ENCODE results near the gene ATP10A. TPM values are rescaled to one million over a fixed set of nuclear protein-coding genes. Genes with fewer than 3 reads are reported as not detected.

The ATP10A gene
- total and polyA plus RNA-seq, 11 donors = 0.53 to 3.3 (median 1.0) TPM

DNA sequence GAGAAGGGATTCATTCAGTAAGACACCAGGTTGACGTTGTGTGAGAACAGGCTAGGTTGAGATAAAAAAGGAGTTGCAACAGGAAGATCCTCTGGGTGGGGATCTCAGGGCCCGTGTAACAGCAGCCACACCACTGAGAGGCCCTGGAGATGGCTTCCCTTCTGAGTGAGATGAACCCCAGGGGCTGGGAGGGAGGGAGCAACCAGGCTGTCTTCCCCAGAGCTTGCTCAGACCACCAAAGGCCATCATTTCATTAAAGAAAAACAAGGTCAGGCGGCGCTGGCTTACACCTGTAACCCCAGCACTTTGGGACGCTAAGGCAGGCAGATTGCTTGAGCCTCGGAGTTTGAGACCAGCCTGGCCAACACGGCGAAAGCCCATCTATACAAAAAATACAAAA is 187.7 kb downstream of the ATP10A start:
- DNase-seq (no peak), ATAC-seq (peak in 1 of 4 donors; percentile 4)
- no peaks in the 10 kb centered on the region for H3K36me3 ChIP-seq
- H3K9me3 ChIP-seq = no peaks in the 10 kb centered on the region
- peaks cover 0 to 21% (median 11%) of the 10 kb centered on the region in 12 donors for H3K4me1 ChIP-seq
- TF ChIP-seq, protein P1, sequence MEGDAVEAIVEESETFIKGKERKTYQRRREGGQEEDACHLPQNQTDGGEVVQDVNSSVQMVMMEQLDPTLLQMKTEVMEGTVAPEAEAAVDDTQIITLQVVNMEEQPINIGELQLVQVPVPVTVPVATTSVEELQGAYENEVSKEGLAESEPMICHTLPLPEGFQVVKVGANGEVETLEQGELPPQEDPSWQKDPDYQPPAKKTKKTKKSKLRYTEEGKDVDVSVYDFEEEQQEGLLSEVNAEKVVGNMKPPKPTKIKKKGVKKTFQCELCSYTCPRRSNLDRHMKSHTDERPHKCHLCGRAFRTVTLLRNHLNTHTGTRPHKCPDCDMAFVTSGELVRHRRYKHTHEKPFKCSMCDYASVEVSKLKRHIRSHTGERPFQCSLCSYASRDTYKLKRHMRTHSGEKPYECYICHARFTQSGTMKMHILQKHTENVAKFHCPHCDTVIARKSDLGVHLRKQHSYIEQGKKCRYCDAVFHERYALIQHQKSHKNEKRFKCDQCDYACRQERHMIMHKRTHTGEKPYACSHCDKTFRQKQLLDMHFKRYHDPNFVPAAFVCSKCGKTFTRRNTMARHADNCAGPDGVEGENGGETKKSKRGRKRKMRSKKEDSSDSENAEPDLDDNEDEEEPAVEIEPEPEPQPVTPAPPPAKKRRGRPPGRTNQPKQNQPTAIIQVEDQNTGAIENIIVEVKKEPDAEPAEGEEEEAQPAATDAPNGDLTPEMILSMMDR (IDR thresholded peaks at IDR 0.05) = no peak
- no peak for TF ChIP-seq POLR2A (IDR thresholded peaks at IDR 0.05)
- peak overlapping the region in 4 of 12 donors; percentile 20 to 45 (median 30) for H3K27ac ChIP-seq
- no peaks in the 10 kb centered on the region for H3K27me3 ChIP-seq
- no peak overlapping the region for H3K4me3 ChIP-seq
- intact Hi-C loops (cut with DNase I) = no loop called here
- WGBS, 4 donors = 74 to 84% (median 79%) methylated on average over 8 of the region's 8 CpGs

DNA sequence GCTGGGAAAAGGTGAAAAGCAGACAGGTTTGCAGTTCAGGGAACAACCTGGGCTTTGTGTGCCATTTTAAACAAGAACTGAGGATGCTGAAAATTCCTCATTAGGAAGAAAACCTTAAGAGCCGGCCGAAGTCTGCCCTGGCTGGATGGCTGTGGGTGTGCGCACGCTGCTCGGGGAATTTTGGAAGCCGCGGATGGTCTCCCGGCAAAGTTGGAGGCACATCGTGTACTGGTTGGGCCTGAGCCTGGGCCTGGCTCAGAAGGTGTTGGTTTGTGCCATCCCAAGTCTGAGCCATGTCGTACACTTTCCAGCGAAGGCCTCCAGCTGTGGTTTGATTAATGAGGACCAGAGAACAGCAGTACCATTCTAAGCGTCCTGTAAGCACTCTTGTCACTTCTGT is 188.2 kb downstream of the ATP10A start:
- Histone ChIP-seq H3K4me1 (peaks cover 0 to 26% (median 12%) of the 10 kb centered on the region in 12 donors), H3K9me3 (no peaks in the 10 kb centered on the region), H3K36me3 (no peaks in the 10 kb centered on the region), H3K27me3 (peaks cover 0 to 4% (median 0%) of the 10 kb centered on the region in 9 donors), H3K4me3 (no peak overlapping the region), H3K27ac (peak overlapping the region in 4 of 12 donors; percentile 20 to 45 (median 30))
- DNase-seq = peak in 2 of 5 donors; percentile 56 to 69
- intact Hi-C loops (cut with DNase I) = no loop called here
- WGBS, 4 donors = 53 to 82% (median 67%) methylated on average over 9 to 12 of the region's 12 CpGs
- TF ChIP-seq, protein P1 (IDR thresholded peaks at IDR 0.05) = no peak
- TF ChIP-seq POLR2A (IDR thresholded peaks at IDR 0.05) = no peak
- ATAC-seq = peak; percentile 58 to 87 (median 78)

DNA sequence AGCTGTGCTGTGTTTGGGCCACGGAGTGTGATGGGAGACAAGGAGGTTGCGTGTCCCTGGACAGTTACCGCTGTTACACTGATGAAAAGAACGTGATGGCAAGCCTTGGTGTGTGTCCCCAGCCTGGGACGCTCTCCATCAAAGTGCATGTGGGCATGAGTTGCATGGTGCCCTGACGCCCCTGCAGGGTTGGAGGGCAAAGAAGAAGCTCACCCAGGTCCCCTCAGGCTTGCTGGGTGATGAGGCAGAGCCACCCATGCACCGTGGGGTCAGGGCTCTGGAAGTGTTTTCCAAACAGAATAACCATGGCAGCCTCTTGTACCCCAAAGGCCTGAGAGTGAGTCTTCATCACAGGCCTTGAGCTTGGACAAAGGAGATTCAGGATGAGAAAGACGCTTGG is 189.2 kb downstream of the ATP10A start:
- DNase-seq (no peak), ATAC-seq (no peak)
- Histone ChIP-seq H3K27me3 (peaks cover 0 to 5% (median 0%) of the 10 kb centered on the region in 9 donors), H3K27ac (no peak overlapping the region), H3K9me3 (no peaks in the 10 kb centered on the region), H3K4me1 (peaks cover 0 to 33% (median 15%) of the 10 kb centered on the region in 12 donors), H3K4me3 (no peak overlapping the region), H3K36me3 (no peaks in the 10 kb centered on the region)
- intact Hi-C loops (cut with DNase I) = no loop called here
- 86 to 93% (median 91%) methylated on average over 7 to 8 of the region's 8 CpGs for WGBS, 4 donors
- TF ChIP-seq, protein P1 (IDR thresholded peaks at IDR 0.05) = no peak
- no peak for TF ChIP-seq POLR2A (IDR thresholded peaks at IDR 0.05)

DNA sequence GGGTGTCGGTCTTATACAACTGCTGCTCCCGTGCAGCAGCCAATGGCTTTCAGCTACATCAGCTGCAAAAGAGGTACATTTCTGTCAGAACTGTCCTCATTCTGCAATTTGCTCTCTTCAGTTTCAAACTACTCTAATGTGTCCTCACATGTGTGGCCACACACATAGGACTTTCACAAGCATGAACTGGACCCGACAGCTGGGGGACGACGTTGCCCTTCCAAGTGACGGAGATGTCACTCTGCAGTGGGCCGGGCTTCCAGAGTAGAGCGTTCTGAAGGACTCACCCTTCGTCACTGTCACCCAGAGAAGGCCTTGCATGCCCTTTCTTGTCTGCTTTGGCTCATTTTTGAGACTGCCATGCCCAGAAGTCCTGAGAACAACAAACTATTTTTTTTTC is 189.8 kb downstream of the ATP10A start:
- Histone ChIP-seq H3K27me3 (peaks cover 0 to 5% (median 0%) of the 10 kb centered on the region in 9 donors), H3K36me3 (no peaks in the 10 kb centered on the region), H3K9me3 (no peaks in the 10 kb centered on the region), H3K4me1 (peaks cover 0 to 33% (median 15%) of the 10 kb centered on the region in 12 donors), H3K4me3 (no peak overlapping the region), H3K27ac (no peak overlapping the region)
- ATAC-seq = no peak
- DNase-seq = no peak
- intact Hi-C loops (cut with DNase I) = no loop called here
- WGBS, 4 donors = 77 to 85% (median 81%) methylated on average over 7 to 9 of the region's 9 CpGs
- no peak for TF ChIP-seq POLR2A (IDR thresholded peaks at IDR 0.05)
- TF ChIP-seq, protein P1 (IDR thresholded peaks at IDR 0.05) = no peak

Data from heart left ventricle (tissue), 16 donors.